Thoracic aorta (tissue), 2 donors: ENCODE measurements around the gene PCED1A. TPM values are rescaled to one million over a fixed set of nuclear protein-coding genes. Genes with fewer than 3 reads are reported as not detected.

Experiments used
- ATAC-seq: fragments of 150-250 bp; one replicate; pipeline ENCODE4 v1.8.0; 2017; ENCODE audit warnings: low read depth; ENCODE audit not compliant: insufficient number of reproducible peaks, low FRiP score
- DNase-seq: peaks from one replicate; pipeline ENCODE4 v3.0.0-alpha.2; 2020; ENCODE audit warnings: low spot score
- H3K27ac ChIP-seq, 2 donors: fragments of 200-600 bp; sonication (generic); 1 replicate in 1 of 2; 2 replicates in 1 of 2; pipeline ENCODE4 v1.5.1; 2016; ENCODE audit warnings: mild to moderate bottlenecking in 2 of 2, moderate library complexity in 2 of 2
- H3K27me3 ChIP-seq: fragments of 200-600 bp; sonication (generic); replicated peaks from 2 replicates; pipeline ENCODE4 v1.6.0; 2016; ENCODE audit warnings: mild to moderate bottlenecking; ENCODE audit not compliant: insufficient read depth
- H3K36me3 ChIP-seq: fragments of 200-600 bp; sonication (generic); one replicate; pipeline ENCODE4 v1.5.1; 2016
- H3K4me1 ChIP-seq, 2 donors: fragments of 200-600 bp; sonication (generic); 1 replicate in 1 of 2; 2 replicates in 1 of 2; pipeline versions ENCODE4 v1.5.1 to v1.6.0; 2016; ENCODE audit warnings: low read depth in 2 of 2, mild to moderate bottlenecking in 1 of 2; ENCODE audit not compliant: control insufficient read depth in 1 of 2
- H3K4me3 ChIP-seq: fragments of 200-600 bp; sonication (generic); 2 replicates; pipeline ENCODE4 v1.5.1; 2016; ENCODE audit warnings: mild to moderate bottlenecking
- H3K9me3 ChIP-seq: fragments of 200-600 bp; sonication (generic); 2 replicates; pipeline ENCODE4 v1.5.1; 2016
- total RNA-seq, 2 donors: library from RNA; depleted of rRNA; stranded (reverse); fragments of >200 nt; gene quantifications; one replicate each; pipeline versions ENCODE4 v1.1.0 to v1.2.3, GENCODE V29; 2016
- TF ChIP-seq, protein P1 (sequence below): fragments of 200-600 bp; sonication (generic); IDR thresholded peaks from one replicate; pipeline ENCODE4 v1.5.1; 2019; ENCODE audit warnings: antibody characterized with exemption

The PCED1A gene
- total RNA-seq, 2 donors from 2014 or later = 40.6 to 44.3 TPM

DNA sequence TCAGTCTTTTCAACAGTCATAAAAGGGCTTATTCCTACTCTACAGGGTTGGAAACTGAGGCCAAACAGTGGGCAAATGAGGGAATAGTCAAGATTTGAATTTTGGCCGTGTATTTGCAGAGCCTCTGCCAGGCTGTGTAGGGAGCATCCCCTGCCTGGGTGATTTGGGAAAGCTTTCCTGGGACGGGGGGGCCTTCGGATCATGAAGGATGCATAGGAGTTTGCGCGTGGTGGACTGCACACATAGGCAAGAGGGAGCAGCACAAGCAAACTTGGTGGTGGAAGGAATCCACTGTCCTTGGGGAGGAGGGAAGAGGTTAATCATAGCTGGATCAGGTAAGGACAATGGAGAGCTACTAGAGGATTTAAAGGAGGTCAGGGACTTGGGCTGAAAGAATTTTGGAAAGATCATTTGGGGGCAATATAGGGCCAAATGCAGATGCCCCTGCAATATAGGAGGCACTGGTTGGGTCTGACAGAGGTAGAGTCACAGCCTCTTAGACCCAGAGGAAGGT lies 35.3 kb upstream of the PCED1A start:
- peaks cover 8 to 44% of the 10 kb centered on the region in 2 donors for H3K4me1 ChIP-seq
- no peak overlapping the region for H3K4me3 ChIP-seq
- no peak for ATAC-seq
- TF ChIP-seq, protein P1, sequence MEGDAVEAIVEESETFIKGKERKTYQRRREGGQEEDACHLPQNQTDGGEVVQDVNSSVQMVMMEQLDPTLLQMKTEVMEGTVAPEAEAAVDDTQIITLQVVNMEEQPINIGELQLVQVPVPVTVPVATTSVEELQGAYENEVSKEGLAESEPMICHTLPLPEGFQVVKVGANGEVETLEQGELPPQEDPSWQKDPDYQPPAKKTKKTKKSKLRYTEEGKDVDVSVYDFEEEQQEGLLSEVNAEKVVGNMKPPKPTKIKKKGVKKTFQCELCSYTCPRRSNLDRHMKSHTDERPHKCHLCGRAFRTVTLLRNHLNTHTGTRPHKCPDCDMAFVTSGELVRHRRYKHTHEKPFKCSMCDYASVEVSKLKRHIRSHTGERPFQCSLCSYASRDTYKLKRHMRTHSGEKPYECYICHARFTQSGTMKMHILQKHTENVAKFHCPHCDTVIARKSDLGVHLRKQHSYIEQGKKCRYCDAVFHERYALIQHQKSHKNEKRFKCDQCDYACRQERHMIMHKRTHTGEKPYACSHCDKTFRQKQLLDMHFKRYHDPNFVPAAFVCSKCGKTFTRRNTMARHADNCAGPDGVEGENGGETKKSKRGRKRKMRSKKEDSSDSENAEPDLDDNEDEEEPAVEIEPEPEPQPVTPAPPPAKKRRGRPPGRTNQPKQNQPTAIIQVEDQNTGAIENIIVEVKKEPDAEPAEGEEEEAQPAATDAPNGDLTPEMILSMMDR = no peak
- no peaks in the 10 kb centered on the region for H3K36me3 ChIP-seq
- H3K27me3 ChIP-seq = no peaks in the 10 kb centered on the region
- H3K27ac ChIP-seq = no peak overlapping the region
- DNase-seq = no peak
- no peaks in the 10 kb centered on the region for H3K9me3 ChIP-seq

DNA sequence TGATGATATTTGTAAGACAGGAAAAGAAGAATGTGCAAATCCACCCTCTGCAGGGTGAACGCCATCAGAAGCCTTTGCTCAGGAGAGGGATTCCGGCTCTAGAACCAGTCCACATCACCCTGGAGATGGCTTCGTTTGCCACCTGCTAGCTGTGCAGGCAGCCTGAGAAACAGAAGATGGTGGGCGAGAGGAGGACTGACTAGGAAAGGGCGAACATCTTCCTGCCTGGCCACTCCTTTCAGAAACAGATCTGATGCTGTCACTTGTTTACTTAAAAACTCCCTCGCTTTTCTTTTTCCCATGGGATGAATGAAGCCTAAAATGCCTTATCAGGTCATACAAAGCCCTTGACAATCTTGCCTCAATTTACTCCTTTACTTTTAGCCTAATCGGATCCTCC lies 34.0 kb upstream of the PCED1A start:
- Histone ChIP-seq H3K9me3 (no peaks in the 10 kb centered on the region), H3K36me3 (no peaks in the 10 kb centered on the region), H3K4me1 (peaks cover 11 to 44% of the 10 kb centered on the region in 2 donors), H3K4me3 (peak overlapping the region; percentile 98), H3K27ac (no peak overlapping the region), H3K27me3 (no peaks in the 10 kb centered on the region)
- DNase-seq (no peak), ATAC-seq (no peak)
- TF ChIP-seq, protein P1 = no peak

DNA sequence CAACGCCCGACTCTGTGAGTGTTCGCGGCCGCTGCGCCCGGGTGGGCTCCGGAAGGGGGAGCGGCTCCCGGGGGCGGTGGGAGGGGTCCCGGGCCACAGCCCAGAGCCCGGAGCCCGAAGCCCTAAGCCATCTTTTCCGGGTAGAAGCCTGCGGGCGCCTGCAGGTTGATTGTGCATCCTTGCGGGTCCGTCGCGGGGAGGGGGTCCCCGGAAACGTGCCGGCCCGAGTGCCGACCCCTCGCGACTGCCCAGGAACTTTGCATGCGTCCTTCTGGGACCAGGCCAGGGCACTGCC lies 33.2 kb upstream of the PCED1A start:
- TF ChIP-seq, protein P1 = no peak
- Histone ChIP-seq H3K27me3 (no peaks in the 10 kb centered on the region), H3K36me3 (no peaks in the 10 kb centered on the region), H3K4me1 (peaks cover 11 to 40% of the 10 kb centered on the region in 2 donors), H3K27ac (peak overlapping the region; percentile 38 to 56), H3K9me3 (no peaks in the 10 kb centered on the region), H3K4me3 (peak overlapping the region; percentile 98)
- DNase-seq = no peak
- ATAC-seq = no peak

DNA sequence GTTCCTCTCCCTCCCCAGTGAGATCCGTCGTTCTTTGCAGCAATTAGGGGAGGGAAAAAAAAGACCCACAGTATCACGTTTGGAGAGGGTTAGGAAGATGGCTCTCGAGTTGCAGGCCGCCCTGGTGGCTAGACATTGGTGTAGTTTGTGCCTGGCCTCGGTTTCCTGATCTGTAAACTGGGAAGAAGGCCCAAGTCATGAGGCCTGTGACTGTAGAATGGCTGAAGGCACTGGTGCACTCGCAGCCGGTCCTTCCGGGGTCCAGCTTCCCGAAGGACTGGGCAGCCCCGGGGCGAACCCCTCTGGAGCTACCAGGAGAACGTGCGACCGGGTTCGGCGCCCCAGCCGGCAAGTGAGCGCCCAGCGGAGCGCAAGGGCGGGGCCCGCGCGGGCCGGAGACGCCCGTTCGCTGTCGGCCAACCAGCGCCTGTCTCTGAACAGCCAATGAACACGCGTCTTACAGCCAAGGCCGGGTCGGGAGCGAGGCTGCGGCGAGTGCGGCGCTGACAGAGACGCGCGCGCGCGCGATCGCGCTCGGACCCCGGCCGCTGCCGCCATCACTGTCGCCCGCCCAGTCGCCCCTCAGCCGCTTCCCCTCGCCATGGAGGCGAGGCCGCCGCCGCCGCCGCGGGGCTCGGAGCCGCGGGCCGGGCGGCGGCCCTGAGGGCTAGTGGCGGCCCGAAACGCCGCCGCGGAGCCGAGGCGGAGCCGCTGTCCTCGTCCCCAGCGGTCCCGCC lies 32.7 kb upstream of the PCED1A start, which contains the start of gene PTPRA:
PTPRA (plus strand) TSS at position 472 of the 737 bp plus-strand sequence. CDS start 90,797 bp downstream, outside the sequence.
- ATAC-seq (peak; percentile 85), DNase-seq (peak; percentile 75)
- Histone ChIP-seq H3K4me1 (peaks cover 11 to 40% of the 10 kb centered on the region in 2 donors), H3K27me3 (no peaks in the 10 kb centered on the region), H3K27ac (peak within 1 kb of the TSS; percentile 38 to 56), H3K4me3 (peak within 1 kb of the TSS; percentile 98), H3K36me3 (no peaks in the 10 kb centered on the region), H3K9me3 (no peaks in the 10 kb centered on the region)
- TF ChIP-seq, protein P1 = no peak

DNA sequence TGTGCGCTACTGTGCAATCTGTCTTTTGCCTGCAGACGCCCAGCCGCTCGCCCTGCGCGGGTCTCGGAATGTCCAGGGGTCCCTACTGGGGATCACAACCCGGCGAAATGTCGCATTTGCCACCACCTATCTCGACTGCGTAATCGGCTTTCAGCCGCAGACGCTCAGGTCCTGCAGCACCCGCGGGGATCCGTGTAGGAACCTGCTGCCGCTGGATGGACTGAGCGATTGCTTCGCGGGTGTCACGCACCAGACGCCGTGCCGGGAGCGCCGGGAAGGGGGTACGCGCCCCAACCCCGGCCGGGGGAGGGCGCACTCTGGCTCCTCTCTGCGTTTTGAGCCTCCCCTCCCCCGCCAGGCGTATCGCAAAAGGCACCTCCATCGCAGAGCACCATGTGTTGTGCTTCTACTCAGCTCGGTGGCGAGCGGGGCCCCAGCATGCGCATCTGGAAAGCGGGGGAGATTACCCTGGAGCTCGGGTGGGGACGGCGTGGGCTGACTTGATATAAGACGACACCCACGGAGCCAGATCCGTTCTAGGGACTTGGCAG lies 32.1 kb upstream of the PCED1A start:
- ATAC-seq (no peak), DNase-seq (peak; percentile 14)
- H3K9me3 ChIP-seq = no peaks in the 10 kb centered on the region
- H3K36me3 ChIP-seq = no peaks in the 10 kb centered on the region
- no peaks in the 10 kb centered on the region for H3K27me3 ChIP-seq
- peaks cover 11 to 40% of the 10 kb centered on the region in 2 donors for H3K4me1 ChIP-seq
- no peak overlapping the region for H3K27ac ChIP-seq
- peak overlapping the region; percentile 98 for H3K4me3 ChIP-seq
- TF ChIP-seq, protein P1 = no peak
